Stimulated activated CD8-positive, alpha-beta memory T cell treated with anti-CD3 and anti-CD28 coated beads, Interleukin-12 subunit alpha, Interleukin-12 subunit beta, amount 100 ng/mL, for 1 hour (primary cell): Measurements from ENCODE around the gene ADGRG7.
A peak's percentile ranks its signal among the peaks of the same experiment; 100 is the strongest.
"Not testable (repeated sequence)": the region's sequence is repeated elsewhere in the genome, so short reads cannot be mapped to it uniquely, and the experiment has no call there.

Experiments used
- DNase-seq: peaks from one replicate; pipeline ENCODE4 v3.0.0-alpha.2; 2020; ENCODE audit warnings: low read depth

Gene ADGRG7

DNA sequence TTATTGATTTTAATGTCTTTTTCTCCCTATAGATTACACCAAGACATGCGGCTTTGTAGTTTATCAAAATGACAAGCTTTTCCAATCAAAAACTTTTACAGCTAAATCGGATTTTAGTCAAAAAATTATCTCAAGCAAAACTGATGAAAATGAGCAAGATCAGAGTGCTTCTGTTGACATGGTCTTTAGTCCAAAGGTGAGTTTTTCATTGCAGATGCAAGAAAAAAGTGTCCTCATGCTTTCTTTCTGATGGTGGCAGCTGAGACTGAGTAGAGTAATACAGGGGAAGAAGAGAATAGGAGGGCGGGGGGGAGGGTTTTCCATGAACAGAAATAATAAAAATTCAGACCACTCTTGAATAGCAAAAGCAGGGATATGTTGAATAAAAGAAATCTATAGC, 36.5 kb downstream of the ADGRG7 start:
- DNase-seq, result no peak

DNA sequence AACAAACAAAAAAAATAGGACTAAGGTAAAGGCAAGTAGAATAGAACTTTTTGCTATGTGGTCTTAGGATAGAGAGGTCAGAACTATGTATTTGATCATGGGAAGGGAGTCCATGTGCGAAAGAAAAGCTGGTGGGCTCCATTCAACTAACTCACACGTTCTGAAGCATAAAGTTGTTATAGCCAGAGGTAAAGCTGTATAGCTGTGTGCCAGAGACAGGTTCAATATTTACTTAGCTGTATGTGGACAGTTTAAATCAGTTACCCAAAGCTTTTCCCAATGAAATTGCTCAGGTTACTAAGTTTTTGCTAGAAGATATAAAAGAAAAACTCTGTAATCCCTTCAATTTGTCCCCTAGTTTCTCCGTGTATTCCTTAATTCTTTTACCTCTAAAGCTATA, 37.8 kb downstream of the ADGRG7 start:
- DNase-seq, result no peak

DNA sequence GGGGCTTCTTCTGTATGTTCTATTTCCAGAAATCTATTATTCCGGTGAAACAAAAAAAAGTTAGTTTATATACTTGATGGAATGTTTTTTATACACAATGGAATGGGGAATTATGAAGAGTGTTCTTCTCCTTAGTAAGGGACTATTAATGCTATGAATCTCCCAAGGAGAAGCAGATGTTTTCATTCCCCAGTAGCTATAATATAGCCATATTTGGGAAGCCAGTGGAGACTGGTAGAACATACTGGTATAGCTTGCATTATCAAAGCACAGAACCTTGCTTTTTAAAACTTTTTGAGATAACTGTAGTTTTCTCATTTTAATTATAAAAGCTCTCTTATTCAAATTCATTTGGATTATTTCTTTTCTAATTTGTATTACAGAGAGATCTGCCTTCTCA, 38.3 kb downstream of the ADGRG7 start:
- DNase-seq, result no peak

DNA sequence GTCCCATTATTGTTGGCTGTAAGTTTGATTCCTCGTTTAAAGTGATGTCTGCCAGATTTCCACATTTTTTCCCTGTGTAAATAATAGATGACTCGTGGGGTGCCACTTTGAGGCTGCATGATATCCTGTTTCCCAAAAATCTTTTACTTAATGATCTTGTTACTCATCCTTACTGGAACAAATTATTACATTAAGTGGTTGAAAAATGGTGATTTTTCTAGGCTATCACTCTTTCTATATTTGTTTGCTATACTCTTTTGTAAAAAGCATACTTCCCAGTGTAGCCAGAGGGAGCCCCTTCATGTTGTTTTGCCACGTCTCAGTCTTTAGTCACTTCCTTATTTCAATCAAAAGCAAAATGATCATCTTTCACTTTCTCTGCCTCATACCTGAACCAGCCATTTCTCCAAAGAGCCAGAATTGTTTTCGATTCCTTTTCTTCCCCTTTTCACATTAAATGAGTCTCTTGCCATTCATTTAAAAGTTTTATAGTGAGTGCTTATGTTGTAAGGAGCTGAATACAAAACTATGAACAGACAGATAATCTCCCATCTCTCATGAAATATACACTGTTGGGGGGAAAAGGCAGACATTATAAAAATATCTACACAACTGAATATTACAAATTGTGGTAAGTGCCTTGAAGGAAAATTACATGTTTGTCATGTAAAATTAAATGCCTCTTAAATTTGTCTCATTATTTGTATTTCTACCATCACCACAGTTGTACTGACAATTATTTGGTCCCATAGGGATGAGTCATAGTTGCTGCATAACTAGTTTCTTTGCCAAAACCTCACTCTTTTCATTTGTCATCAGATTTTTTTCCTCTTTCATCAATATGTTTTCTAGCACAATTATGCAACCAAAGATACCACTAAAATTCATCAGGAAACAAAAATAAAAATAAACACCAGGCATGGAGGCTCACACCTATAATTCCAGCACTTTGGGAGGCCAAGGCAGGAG, 41.5 kb downstream of the ADGRG7 start:
- no peak for DNase-seq

DNA sequence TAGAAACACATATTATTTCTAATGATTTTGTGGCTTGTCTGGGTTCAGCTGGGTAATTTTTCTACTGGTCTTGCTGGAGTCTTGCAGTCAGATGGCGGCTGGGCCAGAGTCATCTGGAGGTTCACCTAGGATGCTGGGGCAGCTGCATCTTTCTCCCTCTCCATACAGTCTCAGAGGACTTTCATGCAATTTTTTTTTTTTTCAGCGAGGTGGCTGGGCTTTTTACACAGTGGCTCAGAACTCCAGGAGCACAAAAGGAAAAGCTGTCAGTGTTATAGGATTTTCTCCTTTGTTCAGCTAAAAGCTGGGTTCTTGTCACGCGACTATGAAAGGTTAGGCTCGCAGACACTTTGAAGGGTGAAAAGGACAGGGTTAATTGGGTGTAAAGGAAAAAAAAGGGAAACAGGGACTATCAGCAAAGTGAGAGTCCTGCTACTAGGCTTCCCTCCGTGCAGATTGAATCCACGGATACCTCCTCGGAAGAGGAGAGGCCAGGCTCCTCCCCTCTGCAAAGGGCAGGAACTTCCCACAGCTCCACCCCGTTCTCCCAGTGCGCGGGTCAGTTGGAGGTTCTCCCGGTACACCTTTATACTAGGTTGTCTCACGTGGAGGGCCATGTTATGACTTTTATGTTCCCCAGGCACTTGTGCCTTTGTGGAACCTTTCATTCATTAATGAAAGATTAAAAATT, 44.3 kb downstream of the ADGRG7 start:
- no peak for DNase-seq

DNA sequence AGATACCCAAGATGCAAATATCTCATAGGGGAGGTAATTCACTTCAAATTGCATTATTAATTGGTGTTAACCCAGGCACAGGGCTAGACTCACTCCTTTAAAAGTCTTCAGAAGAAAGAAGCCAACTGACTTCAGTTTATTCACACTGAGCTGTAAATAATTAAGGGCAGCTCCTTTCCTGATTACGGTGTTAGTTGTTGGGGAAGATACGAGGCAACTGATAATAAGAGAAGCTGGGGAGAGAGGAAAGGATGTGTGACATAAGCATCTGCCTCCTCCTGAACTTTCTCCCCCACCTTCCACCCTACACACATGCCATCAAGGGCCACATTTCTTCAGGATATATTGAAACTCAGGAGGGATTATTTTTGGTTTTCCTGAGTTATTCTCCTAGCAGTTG, 47.5 kb downstream of the ADGRG7 start:
- DNase-seq, result no peak

DNA sequence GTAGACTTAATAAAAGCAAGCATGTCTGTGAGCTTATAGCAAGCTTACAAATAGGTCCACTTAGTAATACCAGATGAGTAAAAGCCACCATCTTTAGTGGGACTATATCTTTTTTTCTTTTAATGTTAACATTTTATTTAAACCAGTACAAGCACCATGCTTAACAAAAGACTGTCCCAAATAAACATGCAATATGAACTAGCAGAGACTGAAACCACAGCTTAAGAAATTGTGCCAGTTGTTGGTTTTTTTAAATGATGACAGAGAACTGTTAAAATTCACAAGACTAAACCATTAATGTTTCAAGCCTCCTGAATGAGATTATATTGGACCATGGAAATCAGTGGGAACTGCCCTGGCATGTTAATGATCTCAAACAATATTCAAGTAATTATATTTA, 51.9 kb downstream of the ADGRG7 start:
- not testable (repeated sequence) for DNase-seq

DNA sequence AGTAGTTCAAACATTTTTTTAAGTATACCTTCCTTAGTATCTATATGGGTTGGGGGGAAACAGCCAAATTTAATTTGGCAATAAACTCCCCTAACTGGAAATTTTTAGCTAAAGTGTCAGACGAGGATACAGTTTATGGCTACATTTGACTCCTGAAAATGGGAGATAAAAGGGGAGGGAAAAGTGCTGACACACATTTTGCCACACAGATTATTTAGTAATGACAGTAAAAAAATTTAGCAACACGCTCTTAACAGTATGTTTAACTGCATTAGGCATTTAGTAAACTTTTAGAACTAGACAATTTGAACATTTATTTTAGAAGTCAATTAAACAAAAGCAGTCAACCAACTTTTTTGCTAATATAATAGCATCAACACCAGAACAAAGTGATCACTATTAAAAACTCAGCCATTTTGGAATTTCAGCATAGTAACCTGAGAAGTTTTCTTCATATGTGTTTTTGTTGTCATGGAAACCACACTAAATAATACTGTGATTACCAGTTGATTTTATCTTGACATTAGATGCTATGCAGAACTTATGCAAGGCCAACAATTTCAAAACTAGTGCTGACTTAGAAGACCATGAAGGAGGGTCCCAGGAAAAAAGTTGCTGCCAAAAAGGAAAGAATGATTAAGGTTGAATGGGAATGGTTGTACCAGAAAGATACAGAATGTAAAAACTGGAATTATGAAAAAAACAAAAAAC, 52.9 kb downstream of the ADGRG7 start:
- no peak for DNase-seq

DNA sequence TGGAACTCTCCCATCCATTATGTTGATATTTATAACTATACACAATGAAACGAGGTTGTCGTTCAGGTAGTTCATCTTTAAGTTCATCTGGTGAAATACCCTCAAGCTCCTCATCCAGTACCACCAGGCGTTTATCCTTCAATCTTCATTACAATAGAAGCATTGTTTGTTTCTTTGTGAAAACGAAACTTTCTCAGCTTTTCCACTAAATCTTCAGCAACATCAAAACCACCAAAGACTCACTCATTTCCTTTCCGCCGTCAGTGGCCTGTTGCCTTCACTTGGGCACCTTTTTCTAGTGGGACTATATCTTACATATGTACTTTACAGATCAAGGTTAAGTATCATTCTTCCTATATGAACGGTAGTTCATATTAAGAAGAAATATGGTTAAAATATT, 55.8 kb downstream of the ADGRG7 start:
- peak; percentile 18 for DNase-seq

DNA sequence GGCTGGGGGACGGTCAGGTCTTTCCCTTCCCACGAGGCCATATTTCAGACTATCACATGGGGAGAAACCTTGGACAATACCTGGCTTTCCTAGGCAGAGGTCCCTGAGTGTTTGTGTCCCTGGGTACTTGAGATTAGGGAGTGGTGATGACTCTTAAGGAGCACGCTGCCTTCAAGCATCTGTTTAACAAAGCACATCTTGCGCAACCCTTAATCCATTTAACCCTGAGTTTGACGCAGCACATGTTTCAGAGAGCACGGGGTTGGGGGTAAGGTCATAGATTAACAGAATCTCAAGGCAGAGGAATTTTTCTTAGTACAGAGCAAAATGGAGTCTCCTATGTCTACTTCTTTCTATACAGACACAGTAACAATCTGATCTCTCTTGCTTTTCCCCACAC, 57.3 kb downstream of the ADGRG7 start:
- DNase-seq, result not testable (repeated sequence)

DNA sequence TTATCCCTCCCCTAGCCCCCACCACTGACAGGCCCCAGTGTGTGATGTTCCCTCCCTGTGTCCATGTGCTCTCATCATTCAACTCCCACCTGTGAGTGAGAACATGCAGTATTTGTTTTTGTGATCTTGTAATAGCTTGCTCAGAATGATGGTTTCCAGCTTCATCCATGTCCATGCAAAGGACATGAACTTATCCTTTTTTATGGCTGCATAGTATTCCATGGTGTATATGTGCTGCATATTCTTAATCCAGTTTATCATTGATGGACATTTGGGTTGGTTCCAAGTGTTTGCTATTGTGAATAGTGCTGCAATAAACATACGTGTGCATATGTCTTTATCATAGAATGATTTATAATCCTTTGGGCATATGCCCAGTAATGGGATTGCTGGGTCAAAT, 57.9 kb downstream of the ADGRG7 start:
- DNase-seq, result not testable (repeated sequence)

DNA sequence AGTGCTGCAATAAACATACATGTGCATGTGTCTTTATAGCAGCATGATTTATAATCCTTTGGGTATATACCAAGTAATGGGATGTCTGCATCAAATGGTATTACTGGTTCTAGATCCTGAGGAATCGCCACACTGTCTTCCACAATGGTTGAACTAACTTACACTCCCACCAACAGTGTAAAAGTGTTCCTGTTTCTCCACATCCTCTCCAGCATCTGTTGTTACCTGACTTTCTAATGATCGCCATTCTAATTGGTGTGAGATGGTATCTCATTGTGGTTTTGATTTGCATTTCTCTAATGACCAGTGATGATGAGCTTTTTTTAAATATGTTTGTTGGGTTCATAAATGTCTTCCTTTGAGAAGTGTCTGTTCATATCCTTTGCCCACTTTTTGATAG, 61.6 kb downstream of the ADGRG7 start:
- not testable (repeated sequence) for DNase-seq

DNA sequence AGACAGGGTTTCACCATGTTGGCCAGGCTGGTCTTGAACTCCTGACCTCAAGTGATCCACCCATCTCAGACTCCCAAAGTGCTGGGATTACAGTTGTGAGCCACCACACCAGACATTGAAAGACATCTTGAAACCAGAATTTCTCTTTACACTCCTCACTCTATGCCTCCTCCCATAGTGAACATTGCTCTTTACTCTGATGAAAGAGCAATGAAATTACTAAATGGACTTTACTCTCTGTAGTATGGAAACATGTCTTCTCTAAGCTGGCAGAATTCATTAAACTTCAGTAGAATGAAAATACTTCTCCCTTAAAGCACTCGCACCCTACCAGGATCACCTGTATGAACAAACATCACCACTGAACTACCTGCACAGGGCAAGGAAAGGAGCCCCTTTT, 72.1 kb downstream of the ADGRG7 start:
- DNase-seq, result no peak

DNA sequence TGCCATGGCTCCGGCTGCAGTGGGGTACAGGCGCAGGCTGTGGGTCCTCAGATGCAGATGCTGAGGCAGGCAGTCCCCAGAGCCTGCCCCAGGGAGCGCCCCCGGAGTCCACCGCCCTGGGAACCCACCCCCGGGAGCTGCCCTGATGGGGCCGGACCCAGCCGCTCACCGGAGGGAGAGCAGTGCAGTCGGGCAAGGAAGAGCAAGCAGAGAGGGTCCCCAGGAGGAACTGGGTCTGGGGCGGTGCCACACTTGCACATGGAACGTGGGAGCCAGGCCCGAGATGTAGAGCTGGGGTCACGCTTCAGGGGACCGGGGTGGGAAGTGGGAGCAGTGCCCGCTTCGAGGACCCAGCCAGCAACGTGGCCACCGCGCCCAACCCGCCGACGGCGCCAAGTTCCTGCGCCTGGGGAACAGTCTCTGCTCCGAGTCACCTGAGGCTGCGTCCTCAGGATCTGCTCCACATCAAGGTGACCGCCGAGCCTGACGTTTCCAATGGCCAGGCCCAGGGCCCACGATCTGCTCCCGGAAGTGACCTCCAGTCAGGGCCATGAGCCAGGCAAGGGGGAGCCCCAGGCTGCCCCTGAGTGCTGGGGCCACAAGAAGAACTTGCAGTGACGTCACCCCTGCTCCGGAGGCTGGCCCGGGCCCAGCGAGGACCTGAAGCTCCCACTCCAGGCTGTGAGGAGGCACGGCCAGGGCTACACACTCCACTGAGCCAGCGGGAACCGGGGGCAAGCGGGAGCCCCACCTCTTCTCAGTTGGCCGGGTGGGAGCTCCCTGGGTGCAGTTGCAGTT, 72.9 kb downstream of the ADGRG7 start:
- DNase-seq, result no peak

DNA sequence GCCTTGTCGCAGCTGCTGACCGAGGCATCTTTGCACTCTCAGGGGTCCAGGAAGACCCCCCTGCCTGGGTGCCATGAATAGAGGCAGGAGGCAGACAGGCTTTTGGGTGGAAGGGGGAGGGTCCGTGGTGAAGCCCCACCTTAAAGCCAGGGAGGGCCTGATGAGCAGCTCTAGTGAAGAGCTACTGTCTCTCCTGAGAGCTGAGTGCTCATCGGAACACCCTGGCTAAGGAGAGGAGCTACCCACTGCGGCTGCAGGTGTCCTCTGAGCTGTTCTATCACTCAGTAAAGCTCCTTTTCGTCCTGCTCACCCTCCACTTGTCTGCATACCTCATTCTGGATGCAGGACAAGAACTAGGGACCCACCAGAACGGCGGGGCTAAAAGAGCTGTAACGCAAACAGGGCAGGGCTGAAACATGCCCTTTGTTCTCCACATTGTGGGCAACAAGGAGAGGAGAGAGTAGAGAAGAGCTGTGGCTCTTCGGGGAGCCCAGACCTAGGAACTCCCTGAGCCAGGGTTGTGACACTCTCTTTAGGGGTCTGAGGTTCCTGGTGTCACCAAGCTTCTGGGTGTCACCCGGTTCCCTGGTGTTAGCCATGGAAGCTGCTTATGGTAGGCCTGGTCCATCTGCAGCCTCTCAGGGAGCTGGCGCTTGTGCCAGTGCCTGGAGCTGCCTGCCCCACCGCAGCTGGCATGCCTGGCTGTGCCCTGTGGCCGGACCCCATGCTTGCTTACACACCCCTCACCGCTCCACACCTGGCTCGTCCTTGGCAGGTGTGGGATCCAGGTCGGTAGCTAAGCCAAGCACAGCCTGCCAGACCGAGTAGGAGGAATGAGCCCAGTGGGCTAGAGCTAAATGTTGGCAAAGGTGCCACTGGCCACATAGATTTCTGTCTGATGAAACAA, 73.7 kb downstream of the ADGRG7 start:
- no peak for DNase-seq

DNA sequence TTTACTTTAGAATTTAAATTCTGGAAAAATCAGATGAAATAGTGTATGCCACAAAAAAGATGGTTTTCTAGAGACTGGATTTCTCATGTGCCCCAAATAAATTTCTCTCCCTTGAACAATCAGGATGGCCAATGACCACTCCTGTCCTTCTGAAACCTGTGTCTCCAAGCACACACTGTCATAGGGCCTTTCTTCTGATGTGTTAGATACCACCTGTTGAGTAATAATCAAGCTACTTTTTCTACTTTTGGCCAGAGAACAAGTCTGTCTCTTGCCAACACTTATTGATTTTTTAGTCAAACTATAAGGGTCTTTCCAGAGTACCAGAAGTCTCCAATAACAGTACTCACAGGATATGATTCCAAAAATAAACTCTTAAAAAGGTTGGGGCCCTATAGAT, 83.8 kb downstream of the ADGRG7 start:
- DNase-seq, result no peak

DNA sequence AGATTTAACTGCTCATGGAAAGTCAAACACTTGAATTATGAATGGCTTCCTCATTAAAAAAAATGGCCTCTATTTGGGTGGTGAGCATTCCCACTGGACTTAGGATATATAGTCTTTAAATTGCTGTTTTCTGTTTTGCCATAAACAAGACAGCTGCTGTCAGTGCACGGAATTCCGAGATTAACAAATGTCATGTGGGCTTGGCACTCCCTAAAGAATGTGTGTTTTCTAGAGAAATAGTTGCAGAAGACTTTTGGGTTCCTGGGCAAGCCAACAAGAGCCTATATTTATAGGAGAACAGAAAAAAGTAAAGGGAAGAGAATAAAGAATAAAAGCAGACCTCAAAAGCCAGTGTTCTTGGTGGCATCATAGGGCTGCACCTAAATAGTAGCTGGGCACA, 86.3 kb downstream of the ADGRG7 start:
- DNase-seq, result no peak

DNA sequence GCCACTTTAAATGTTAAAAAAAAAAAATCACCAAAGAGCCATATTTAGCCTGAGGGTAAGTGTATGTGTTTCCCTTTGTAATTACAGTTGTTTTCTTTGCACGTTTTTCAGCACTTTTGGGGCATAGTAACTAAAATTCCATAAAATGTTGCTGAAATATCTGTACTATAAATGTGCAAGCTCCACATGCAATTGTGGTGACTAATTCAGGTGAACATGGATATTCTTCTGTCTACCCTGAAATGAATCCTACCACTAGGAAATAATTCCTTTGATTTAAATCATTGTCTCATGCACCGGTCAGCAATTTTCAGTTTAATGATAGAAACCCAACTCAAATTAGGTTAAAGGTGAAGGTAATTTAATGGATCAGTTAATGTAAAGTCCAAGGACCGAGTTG, 86.8 kb downstream of the ADGRG7 start:
- DNase-seq, result no peak

DNA sequence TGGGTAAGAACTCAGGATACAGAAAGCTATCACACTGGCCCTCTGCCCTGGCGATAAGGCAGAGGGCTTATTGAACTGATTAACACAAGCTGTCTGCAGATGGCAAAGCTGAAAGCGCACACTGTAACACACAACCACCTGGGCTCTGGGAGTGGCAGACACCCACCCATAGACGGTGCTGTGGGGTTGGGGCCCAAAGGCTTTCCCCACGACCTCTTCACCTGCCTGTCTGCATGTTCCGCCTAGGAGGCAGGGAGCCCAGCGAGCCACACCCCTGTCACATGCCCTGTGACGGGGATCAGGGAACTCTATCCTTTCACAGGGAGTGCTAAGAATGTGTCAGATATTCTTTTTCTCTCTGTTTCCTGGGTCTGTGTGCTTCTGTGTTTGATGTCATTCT, 87.8 kb downstream of the ADGRG7 start:
- no peak for DNase-seq

DNA sequence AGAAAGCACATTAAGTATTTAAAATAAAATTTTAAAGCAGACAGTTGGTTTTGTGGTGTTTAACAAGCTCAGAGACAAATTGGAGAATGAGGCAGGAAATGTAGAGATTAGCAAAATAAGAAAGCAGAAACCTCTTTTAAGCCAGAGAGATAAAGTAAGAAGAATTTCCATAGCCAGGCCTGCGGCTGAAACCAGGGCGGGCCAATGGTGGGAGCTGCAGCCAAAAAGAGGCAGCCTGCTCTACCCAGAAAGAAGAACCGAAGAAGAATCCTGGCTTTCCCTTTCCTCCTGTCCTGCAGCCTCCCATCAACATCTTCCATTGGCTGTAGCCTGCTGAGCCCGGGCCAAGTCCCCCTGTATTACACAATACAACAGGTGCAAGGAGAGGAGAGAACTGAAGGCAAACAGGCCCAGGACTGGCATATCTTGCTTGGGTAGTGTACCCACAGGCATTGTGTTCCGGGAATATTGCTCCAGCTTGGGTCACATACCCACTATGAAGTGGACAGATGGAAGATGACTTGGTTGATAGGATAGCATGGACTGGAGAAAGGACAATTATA, 88.4 kb downstream of the ADGRG7 start:
- DNase-seq, result no peak

DNA sequence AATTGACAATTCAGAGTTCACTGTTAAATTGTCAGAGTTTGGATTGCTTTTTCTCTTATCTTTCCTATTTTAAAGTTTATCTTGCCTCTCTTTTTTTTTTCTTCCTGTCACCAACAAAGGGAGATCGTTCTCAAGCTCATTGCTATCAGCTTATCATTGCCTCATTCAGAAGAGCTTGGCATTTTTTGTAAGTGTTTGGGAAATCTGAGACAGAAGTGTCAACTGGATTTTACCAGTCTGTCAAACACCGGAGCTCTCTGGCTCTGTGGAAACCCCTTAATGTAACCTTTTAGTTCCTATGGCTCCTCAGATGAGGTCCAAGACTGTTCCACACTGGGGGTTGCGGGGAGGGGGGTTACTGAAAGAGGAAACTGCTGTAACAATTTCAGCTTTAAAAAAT, 89.3 kb downstream of the ADGRG7 start:
- DNase-seq, result no peak
